Uterus (tissue), 4 donors: ENCODE measurements around the gene MCM8. TPM values are rescaled to one million over a fixed set of nuclear protein-coding genes. Genes with fewer than 3 reads are reported as not detected.

Source experiments
- DNase-seq, 2 donors: peaks; one replicate each; pipeline ENCODE4 v3.0.0-alpha.2; 2019 to 2020
- H3K27ac ChIP-seq, 2 donors: fragments of 200-600 bp; sonication (generic); 1 replicate in 1 of 2; 2 replicates in 1 of 2; pipeline ENCODE4 v1.5.1; 2016 to 2018
- H3K27me3 ChIP-seq, 2 donors: fragments of 200-600 bp; sonication (generic); one replicate each; pipeline ENCODE4 v1.5.1; 2018 to 2019; ENCODE audit warnings: control low read depth in 1 of 2
- H3K36me3 ChIP-seq, 2 donors: fragments of 200-600 bp; sonication (generic); one replicate each; pipeline ENCODE4 v1.5.1; 2019; ENCODE audit warnings: control low read depth in 1 of 2
- H3K4me1 ChIP-seq, 2 donors: fragments of 200-600 bp; sonication (generic); one replicate each; pipeline ENCODE4 v1.5.1; 2018 to 2019; ENCODE audit warnings: control low read depth in 1 of 2
- H3K4me3 ChIP-seq, 2 donors: fragments of 200-600 bp; sonication (generic); 1 replicate in 1 of 2; 2 replicates in 1 of 2; pipeline ENCODE4 v1.5.1; 2018 to 2019; ENCODE audit warnings: mild to moderate bottlenecking in 1 of 2
- H3K9me3 ChIP-seq, 2 donors: fragments of 200-600 bp; sonication (generic); one replicate each; pipeline ENCODE4 v1.5.1; 2019; ENCODE audit warnings: control low read depth in 1 of 2
- CTCF ChIP-seq, 4 experiments: fragments of 200-600 bp in 2 of 4; fragments of 450-650 bp in 2 of 4; sonication (generic) in 2 of 4; IDR thresholded peaks; one replicate each; pipeline ENCODE4 v1.5.1; 2016 to 2019; ENCODE audit warnings: antibody characterized with exemption in 4 of 4, mild to moderate bottlenecking in 2 of 4, moderate library complexity in 1 of 4
- POLR2A ChIP-seq, 2 donors: fragments of 450-650 bp; IDR thresholded peaks; one replicate each; pipeline ENCODE4 v1.6.1; 2016; ENCODE audit warnings: antibody characterized with exemption in 2 of 2, mild to moderate bottlenecking in 1 of 2, moderate library complexity in 1 of 2
- intact Hi-C: fragments of 100-400 bp; cut with DNase I; formaldehyde crosslinking; loops from one replicate; pipeline ENCODE4 v1.15.1; 2023; ENCODE audit warnings: low total_unique reads
- total RNA-seq, 4 donors: library from RNA; depleted of rRNA in 3 of 4; stranded (reverse); fragments of >200 nt in 3 of 4; gene quantifications; one replicate each; pipeline versions ENCODE4 v1.1.0 to v1.2.4, GENCODE V29; 2014 to 2023
- donor health status: DM: yes; HTN: yes; CAD: no.

Gene MCM8
- total RNA-seq, 4 donors from 2014 or later, result 3.8 to 10.9 (median 8.7) TPM

GRCh38 chr20:6040540-6040939, 90.1 kb downstream of the MCM8 start:
- Histone ChIP-seq H3K27me3 (no peaks in the 10 kb centered on the region), H3K27ac (no peak overlapping the region), H3K4me1 (no peaks in the 10 kb centered on the region), H3K4me3 (no peak overlapping the region), H3K9me3 (no peaks in the 10 kb centered on the region), H3K36me3 (no peaks in the 10 kb centered on the region)
- no peak for DNase-seq
- intact Hi-C loops, result no loop called here
- TF ChIP-seq CTCF (IDR thresholded peaks at IDR 0.05) (no peak), POLR2A (IDR thresholded peaks at IDR 0.05) (no peak)

GRCh38 chr20:6040958-6041807, 90.7 kb downstream of the MCM8 start:
- Histone ChIP-seq H3K4me3 (no peak overlapping the region), H3K27ac (no peak overlapping the region), H3K36me3 (no peaks in the 10 kb centered on the region), H3K27me3 (no peaks in the 10 kb centered on the region), H3K9me3 (no peaks in the 10 kb centered on the region), H3K4me1 (no peaks in the 10 kb centered on the region)
- TF ChIP-seq CTCF (IDR thresholded peaks at IDR 0.05) (no peak), POLR2A (IDR thresholded peaks at IDR 0.05) (no peak)
- intact Hi-C loops, result no loop called here
- DNase-seq, result no peak

GRCh38 chr20:6041808-6042265, 91.4 kb downstream of the MCM8 start:
- no peak overlapping the region for H3K27ac ChIP-seq
- no peak overlapping the region for H3K4me3 ChIP-seq
- no peaks in the 10 kb centered on the region for H3K36me3 ChIP-seq
- DNase-seq, result no peak
- no peaks in the 10 kb centered on the region for H3K27me3 ChIP-seq
- TF ChIP-seq CTCF (IDR thresholded peaks at IDR 0.05) (no peak), POLR2A (IDR thresholded peaks at IDR 0.05) (no peak)
- intact Hi-C loops, result no loop called here
- no peaks in the 10 kb centered on the region for H3K9me3 ChIP-seq
- no peaks in the 10 kb centered on the region for H3K4me1 ChIP-seq

- H3K36me3 ChIP-seq, result no peaks in the 10 kb centered on the region
- no peak overlapping the region for H3K4me3 ChIP-seq
- no peaks in the 10 kb centered on the region for H3K9me3 ChIP-seq
- no peaks in the 10 kb centered on the region for H3K4me1 ChIP-seq
- DNase-seq, result no peak
- no peaks in the 10 kb centered on the region for H3K27me3 ChIP-seq
- TF ChIP-seq POLR2A (IDR thresholded peaks at IDR 0.05) (no peak), CTCF (IDR thresholded peaks at IDR 0.05) (no peak)
- intact Hi-C loops, result no loop called here
- H3K27ac ChIP-seq, result no peak overlapping the region
Measured at GRCh38 chr20:6044115-6044514, 93.7 kb downstream of the MCM8 start.

GRCh38 chr20:6045566-6045965, 95.1 kb downstream of the MCM8 start:
- intact Hi-C loops, result no loop called here
- no peak overlapping the region for H3K27ac ChIP-seq
- H3K36me3 ChIP-seq, result no peaks in the 10 kb centered on the region
- H3K9me3 ChIP-seq, result no peaks in the 10 kb centered on the region
- TF ChIP-seq CTCF (IDR thresholded peaks at IDR 0.05), result no peak
- H3K4me1 ChIP-seq, result no peaks in the 10 kb centered on the region
- no peak overlapping the region for H3K4me3 ChIP-seq
- H3K27me3 ChIP-seq, result no peaks in the 10 kb centered on the region
- DNase-seq, result no peak
